Measurements from ENCODE around the gene CDC42BPB.

Gene CDC42BPB, protein sequence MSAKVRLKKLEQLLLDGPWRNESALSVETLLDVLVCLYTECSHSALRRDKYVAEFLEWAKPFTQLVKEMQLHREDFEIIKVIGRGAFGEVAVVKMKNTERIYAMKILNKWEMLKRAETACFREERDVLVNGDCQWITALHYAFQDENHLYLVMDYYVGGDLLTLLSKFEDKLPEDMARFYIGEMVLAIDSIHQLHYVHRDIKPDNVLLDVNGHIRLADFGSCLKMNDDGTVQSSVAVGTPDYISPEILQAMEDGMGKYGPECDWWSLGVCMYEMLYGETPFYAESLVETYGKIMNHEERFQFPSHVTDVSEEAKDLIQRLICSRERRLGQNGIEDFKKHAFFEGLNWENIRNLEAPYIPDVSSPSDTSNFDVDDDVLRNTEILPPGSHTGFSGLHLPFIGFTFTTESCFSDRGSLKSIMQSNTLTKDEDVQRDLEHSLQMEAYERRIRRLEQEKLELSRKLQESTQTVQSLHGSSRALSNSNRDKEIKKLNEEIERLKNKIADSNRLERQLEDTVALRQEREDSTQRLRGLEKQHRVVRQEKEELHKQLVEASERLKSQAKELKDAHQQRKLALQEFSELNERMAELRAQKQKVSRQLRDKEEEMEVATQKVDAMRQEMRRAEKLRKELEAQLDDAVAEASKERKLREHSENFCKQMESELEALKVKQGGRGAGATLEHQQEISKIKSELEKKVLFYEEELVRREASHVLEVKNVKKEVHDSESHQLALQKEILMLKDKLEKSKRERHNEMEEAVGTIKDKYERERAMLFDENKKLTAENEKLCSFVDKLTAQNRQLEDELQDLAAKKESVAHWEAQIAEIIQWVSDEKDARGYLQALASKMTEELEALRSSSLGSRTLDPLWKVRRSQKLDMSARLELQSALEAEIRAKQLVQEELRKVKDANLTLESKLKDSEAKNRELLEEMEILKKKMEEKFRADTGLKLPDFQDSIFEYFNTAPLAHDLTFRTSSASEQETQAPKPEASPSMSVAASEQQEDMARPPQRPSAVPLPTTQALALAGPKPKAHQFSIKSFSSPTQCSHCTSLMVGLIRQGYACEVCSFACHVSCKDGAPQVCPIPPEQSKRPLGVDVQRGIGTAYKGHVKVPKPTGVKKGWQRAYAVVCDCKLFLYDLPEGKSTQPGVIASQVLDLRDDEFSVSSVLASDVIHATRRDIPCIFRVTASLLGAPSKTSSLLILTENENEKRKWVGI (N-terminal part only)

DNA sequence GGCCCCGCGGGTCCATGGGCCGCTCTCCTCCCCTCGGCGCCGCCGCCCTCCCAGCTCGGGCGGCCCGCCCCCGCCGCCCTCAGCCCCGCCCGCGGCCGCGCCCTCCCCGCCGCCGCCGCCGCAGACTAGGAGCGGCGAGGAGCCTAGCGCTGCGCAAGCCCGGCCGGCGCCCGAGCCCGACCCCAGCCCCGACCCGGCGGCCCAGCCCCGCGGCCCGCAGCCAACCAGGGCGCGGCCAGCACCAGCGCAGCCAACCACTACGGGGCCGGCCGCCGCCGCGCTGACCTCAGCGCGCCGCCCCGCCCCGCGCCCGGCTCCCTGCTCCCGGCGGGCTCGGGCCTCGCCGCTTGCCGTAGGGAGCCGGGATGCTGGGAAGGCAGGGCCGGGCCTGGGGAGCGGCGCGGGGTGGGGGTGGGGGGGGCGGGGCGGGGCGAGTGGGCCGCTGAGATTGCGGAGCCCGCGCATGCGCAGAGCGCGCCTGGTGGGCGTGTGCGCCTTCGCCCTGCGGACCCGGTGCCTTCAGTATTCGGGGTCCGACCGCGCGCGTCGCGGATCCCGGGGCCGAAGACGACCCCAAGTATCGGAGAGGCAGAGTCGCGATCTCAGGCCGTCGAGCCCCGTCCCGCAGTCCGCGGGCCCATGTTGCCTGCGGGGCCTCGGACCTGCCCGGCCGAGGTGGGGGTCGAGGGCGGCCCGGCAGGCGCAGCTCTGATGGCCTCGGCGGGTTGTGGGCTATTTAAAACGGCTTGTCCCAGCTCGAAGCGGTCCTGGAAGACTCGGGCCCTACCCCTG, at the start of gene CDC42BPB:
TSS of gene CDC42BPB (minus strand) at position 178 of the 792 bp plus-strand sequence. CDS start 376 bp downstream, outside the sequence.
- peak; percentile 88 for DNase-seq

DNA sequence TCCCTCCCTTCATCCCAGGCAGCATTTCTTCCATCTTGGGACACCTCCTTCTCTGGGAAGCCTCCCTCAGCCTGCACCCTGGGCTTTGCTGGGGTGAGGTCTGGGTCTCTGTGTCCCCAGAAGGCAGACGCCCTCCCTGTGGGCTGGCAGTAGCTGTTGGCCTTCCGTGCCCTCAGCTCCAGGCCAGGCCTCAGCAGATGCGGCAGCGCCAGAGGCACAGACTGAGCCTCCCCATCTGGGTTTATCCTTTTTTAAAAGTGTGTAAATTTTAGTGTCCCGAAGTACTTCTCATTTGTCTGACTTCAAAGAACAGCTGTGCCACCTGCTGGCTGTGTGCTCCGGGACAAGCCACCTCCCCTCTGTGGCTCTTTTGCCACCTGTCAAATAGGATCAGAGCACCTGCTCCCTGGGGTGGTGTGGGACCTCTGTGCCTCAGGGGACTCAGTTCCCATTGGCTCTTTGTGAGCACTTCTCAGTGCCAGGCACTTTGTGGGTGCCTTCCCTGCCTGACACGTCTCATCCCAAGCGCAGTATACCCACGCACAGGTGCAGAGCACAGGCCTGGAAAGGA, 48.3 kb upstream of the CDC42BPB start:
- DNase-seq: peak; percentile 50

DNA sequence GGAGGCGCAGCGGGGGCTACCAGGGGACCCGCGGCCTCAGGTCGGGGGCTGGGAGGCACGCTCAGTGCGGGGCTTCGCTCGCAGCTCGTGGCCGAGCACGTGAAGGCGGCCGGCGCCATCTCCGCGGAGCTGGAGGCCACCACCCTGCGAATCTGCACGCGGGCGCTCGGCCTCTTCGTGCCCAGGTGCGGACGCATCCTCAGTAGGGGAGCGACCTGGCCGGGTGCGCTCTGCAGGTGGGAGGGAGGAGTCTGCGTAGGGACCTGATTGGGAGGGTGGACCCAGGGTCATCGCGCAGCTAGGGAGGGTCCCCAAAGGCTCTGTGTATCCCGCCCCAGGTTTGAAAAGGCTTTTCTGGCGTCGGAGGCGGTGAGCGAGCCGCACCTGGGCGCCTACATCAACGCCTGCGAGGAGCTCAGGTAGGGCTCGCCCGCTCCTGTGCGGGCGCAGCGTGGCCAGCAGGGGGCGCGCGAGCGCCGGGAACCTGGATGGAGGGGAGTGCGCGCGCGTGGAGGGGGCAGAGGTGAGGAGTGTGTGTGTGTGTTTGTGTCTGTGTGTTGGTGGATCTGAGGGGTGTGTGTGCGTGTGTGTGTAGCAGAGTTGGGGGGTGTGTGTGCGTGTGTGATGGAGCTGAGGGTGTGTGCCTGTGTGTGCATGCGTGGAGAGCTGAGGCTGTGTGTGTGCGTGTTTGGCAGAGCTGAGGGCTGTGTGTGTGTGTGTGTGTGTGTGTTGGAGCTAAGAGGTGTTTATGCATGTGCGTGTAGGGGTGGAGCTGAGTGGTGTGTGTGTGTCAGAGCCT, 47.5 kb upstream of the CDC42BPB start:
- DNase-seq: peak; percentile 59

DNA sequence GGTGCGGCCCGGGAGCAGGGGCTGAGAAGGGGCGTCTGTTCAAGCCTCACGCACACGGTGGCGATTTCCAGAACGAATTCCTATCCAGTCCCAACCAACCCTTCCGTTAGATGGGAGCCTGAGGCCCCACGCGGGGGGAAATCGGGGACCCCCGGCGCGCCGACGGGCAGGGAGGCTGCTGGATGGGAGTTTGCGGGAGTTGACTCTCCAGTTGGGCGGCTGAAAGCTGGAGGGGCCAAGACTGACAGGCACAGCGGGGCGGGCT, 47.0 kb upstream of the CDC42BPB start:
- DNase-seq: no peak

DNA sequence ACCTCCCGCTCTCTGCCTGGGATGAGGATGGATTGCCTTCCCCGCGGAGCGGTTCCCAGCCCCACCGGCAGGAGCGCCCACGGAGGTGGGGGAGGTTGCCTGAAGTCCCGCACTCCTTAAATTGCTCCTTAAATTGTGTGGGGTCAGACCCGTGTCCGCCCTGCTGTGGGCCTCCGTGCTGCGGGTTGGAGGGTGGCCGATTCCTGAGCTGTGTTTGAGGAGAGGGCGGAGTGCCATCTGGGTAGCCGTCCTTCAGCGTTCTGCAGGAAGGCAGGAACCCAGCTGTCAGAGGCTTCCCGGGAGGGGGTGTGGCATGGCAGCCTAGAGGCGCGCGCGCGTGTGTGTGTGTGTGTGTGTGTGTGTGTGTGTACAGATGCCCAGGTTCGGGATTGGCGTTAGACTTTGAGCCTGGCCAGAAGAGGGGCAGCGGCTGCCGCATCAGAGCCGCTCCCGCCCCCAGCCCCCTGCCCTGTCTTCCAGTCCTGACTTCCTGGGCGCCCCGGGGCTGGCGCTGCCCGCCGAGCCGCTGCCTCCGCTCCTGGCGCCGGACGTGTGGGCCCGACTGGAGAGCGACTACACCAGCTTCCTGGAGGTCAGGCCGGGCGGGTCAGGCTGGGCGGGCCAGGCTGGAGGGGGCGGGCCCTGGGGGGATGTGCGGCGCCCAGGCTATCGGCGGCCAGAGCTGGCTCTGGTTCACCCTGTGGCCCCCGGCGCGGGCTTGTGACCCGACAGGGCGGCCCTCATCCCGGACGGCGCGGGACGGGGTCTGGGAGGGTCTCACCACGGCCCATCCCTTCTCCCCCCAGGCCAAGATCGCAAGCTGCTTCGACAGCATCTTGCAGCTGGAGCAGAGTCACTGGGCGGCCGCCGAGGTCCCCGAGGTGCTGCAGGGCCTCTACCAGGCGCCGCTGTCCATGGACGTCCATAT, 46.4 kb upstream of the CDC42BPB start:
- peak; percentile 70 for DNase-seq

DNA sequence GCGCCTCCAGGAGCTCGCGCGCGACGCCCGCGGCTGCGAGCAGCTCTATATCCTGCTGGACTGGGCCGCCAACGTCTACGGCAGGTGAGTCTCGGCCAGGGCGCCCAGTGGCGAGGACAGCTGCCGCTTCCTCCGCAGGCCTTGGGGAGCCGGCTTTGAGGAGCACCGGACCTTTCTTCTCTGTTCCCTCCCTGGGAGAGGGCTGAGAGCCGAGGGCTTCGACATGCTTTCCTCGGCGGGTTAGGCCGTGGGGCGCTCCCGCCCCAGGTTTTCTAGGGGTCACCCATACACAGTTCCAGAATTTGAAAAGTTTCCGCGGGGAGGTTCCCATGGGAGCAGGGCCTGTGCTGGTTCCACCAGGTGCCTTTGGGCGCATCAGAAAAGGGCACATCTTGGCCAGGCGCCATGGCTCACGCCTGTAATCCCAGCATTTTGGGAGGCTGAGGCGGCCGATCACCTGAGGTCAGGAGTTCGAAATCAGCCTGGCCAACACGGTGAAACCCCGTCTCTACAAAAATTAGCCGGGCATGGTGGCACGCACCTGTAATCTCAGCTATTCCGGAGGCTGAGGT, 45.4 kb upstream of the CDC42BPB start:
- DNase-seq: no peak

DNA sequence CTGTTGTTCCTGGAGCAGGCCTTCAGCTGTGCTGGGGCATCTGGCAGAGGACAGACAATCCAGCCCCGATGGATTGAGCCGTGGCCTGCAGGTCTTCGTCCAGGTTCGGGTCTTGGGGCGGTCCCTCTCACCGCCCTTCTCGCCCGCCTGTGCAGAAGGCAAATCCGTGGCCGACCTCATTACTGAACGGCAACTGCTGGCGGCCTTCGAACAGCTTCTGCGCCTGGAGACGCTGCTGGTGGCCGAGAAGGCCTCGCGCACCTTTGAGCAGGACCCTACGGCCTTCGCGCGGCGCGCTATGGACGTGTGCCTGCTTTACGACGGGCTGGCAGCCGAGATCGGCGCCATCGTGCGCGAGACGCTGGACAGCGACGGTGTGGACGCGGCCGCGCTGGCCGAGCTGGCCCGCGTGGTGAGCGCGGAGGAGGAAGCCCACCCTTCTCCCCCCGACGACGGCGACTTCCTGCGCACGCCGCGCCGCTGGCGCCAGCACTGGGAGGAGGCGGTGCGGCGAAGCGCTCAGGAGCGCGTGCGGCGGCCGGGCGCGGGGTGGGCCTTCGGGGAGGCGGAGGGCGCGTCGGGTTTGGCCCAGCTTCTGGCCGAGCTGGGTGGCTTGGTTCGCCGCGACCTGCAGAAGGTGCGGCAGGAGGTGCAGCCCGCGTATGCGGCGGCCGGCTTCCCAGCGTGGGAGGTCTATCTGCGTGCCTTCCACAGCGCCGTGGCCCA, 44.8 kb upstream of the CDC42BPB start:
- no peak for DNase-seq

DNA sequence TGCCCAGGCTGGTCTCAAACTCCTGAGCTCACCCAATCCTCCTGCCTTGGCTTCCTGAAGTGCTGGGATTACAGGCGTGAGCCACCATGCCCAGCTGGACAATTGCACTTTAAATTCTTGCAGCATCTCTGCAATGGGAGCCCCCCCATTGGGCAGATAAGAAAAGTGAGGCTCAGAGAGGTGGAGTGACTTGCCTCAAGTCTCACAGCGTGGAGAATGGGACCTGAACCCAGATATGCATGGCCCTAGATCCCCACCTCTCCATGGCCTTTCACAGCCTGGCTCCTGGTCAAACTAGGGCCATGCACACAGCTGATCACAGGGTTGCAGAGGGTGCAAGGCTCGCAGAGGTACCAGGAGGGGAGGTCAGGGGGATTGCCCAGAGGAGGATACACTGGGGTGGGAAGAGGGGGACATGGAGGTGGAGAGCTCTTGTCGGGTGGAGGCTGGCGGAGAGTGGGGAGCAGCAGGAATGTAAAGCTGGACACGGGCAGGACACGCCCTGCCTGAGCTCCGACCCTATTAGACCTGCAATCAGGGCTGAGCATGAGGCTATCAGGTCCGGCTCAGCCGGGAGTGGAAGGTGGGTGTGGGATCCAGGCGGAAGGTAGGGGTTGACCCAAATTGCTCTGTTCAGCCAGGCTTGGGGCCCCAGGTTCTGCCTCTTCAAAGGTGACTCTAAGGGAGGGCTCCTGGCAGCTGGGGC, 44.1 kb upstream of the CDC42BPB start:
- DNase-seq: no peak

DNA sequence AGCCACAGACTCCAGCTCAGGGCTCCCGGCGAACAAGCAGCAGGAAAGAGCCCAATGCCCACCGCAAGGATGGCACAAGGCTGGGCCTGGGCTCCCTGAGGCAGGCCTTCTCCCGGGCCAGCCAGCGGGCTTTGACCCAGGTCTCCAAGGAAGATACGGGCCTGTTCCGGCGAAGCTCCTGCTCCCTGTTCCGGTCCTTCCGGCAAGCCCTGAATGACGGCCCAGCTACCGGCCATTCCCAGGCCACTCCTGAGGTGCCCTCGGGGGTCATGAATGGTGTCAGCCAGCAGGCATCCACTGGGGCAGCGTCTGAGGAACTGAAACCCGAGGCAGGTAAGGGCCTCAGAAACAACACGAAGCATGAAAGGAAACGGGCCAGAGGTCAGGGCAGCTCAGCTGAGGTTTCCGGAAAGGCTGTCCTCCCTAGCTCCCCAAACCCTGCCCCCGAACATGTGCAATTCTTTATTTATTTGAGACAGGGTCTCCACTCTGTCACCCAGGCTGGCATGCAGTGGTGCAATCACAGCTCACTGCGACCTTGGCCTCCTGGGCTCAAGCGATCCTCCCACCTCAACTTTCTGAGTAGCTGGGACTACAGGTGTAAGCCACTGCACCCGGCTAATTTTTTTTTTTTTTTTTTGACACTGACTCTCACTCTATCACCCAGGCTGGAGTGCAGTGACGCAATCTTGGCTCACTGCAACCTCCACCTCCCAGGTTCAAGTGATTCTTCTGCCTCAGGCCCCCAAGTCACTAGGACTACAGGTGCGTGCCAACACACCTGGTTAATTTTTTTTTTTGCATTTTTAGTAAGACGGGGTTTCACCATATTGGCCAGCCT, 43.2 kb upstream of the CDC42BPB start:
- DNase-seq: no peak

DNA sequence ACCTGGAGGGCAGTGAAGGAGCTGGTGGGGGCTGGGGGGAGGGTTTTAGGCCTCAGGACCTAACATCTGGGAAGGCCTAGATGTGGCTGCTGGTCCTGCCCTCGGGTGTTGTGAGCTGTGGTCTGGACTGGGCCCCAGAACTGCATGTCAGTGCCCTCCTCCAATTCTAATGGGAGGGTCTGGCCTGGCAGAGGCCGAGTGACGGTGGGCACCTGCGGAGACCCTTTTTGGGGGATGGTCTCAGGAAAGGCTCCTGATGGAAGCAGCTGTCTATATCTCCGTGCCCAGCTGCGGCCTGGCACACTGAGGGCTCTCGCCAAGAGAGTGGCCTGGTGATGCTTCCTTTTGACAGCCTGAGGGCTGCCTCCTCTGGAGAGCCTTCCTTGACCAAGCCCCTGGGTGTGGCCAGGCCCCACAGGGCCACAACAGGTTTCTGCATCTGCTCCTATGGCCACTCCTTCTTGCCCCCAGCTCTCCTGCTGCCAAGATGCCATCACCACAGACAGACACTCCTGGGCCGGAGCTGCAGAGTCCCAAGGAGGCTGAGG, 42.5 kb upstream of the CDC42BPB start:
- peak; percentile 45 for DNase-seq

DNA sequence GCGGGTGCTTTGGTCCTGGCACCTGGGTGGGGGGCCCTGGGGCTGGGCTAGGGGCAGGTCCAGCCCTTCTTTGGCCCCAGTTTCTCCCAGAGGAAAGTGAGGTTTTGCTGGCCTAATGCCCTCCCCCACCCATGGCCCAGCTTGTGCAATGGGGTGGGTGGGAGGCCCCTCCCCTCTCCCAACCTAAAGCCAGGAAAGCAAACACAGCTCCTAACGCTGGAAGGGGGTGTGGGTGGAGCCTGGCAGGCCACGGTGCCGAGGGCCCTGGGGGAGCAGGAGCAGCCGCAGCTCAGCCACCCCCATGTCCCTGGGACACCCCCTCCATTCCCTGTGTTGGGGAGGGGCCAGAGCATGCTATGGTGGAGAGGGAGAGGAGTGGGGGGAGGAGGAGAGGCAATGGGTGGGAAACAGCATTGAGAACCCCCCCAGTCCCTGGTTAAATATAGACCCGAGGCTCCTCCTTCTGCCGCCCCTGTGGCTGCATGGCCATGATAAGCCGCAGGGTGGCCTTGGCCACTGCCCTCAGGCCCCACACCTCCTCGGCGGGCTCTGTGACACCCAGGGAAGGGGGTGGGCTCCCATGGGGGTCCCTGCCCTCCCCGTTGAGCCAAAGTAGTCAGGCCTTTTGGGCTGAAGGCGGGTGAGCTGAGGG, 41.9 kb upstream of the CDC42BPB start:
- peak; percentile 85 for DNase-seq

DNA sequence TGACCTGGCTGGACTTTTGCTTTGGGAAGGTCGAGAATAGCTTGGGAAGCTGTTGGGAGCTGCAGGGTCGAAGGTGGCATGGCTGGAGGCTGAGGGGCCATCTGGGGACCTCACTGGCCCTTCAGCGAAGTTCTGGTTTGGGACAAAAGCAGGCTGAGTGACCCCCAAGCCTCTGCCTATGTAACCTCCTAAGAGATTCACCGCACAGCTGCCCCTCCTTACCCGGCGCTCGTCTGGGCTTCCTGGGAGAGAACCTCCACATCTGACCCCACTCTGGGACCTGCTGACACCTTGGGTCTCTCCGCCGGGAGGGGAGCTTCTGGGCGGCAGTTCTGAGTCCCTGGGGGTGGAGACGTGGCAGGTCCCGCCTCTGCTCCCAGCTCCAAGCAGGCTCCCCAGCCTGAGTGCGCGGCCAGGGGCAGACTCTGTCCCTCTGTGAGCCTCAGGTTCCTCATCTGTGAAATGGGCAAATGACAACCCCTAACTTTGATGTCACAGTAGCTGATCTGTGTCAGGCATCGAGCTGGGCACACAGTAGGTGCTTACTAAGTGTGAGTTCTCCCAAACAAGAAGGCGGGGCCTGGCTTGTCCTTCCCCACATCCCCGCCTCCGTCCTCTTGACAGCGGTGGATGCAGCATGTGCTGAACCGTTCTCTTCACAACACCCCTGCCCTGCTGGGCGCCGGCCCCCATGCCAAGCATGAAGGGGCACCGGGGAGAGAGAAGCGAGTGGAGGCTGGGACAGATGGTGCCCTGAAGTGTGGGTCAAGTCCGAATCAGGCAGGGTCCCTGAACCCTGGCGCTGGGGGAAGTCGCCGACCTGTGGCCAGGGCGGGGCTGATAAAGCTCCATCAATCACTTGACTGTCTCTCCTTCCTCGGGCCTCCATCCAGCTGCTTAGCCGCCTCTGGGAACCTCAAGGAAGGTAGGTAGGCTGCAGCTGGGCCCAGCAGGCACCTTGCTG, 40.9 kb upstream of the CDC42BPB start:
- peak; percentile 41 for DNase-seq

DNA sequence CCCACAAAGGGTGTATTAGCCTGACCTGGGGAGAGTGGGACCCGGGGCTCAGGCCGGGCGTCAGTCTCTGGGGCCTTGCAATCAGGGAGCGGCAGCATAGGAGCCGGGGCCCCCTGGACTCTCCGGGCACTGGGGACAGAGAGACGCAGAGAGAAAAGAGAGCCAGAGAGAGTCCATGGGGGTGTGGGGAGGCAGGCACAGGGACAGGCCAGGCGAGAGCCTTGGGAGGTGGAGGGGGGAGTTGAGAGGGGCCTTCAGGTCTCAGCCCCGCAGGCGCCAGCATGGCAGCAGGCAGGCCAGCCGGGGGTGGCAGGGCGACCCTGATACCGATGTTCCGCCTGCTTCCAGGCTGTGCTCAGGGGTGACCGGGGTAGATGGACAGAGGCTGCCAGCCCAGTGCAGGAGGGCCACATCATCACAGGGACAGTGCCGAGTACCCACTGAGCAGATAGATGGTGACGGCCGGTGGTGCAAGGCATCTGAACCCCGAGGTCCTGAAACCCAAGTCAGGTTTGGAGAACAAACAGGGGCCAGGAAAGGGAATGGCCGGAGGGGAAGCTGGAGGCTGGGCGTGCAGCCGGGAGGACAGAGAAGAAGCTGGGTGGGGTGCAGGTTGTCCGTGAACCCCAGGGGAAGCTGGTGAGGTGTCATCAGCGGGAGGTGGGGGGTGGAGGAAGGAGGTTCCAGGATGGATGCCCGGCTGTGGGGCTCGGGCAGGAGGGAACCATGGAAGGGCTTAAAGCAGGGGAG, 40.1 kb upstream of the CDC42BPB start:
- no peak for DNase-seq

DNA sequence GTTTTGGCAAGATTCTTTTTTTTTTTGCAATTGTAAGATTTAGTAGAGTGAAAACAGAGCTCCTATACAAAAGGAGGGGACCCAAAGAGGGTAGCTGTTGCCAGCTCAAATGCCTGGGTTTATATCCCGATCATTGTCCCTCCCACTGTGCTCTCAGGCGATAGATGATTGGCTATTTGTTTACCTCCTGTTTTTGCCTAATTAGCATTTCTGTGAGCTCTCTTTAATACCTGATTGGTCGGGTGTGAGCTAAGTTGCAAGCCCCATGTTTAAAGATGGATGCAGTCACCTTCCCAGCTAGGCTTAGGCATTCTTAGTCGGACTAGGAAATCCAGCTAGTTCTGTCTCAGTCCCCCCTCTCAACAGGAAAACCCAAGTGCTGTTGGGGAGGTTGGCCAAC, 39.0 kb upstream of the CDC42BPB start:
- DNase-seq: no peak

Data from hematopoietic multipotent progenitor cell treated with erythropoietin and hydrocortisone succinate and interleukin-3 and kit ligand, for 4 days (in vitro differentiated cells).